ENCODE data around the gene FREM3. TPM values are rescaled to one million over a fixed set of nuclear protein-coding genes. Genes with fewer than 3 reads are reported as not detected.

FREM3 gene
- total and polyA plus RNA-seq, 12 donors = 0.01 to 0.25 (median 0.05) TPM; not detected in 6

- peaks cover 0 to 6% (median 0%) of the 10 kb centered on the region in 9 donors for H3K4me1 ChIP-seq
- no peak overlapping the region for H3K4me3 ChIP-seq
- no peaks in the 10 kb centered on the region for H3K27me3 ChIP-seq
- H3K36me3 ChIP-seq = no peaks in the 10 kb centered on the region
- ATAC-seq (peak in 1 of 8 donors; percentile 57), DNase-seq (no peak)
- H3K9me3 ChIP-seq = no peaks in the 10 kb centered on the region
- H3K27ac ChIP-seq = no peak overlapping the region
- TF ChIP-seq, protein P1, sequence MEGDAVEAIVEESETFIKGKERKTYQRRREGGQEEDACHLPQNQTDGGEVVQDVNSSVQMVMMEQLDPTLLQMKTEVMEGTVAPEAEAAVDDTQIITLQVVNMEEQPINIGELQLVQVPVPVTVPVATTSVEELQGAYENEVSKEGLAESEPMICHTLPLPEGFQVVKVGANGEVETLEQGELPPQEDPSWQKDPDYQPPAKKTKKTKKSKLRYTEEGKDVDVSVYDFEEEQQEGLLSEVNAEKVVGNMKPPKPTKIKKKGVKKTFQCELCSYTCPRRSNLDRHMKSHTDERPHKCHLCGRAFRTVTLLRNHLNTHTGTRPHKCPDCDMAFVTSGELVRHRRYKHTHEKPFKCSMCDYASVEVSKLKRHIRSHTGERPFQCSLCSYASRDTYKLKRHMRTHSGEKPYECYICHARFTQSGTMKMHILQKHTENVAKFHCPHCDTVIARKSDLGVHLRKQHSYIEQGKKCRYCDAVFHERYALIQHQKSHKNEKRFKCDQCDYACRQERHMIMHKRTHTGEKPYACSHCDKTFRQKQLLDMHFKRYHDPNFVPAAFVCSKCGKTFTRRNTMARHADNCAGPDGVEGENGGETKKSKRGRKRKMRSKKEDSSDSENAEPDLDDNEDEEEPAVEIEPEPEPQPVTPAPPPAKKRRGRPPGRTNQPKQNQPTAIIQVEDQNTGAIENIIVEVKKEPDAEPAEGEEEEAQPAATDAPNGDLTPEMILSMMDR (IDR thresholded peaks at IDR 0.05) = no peak
- 89 to 93% methylated on average over 1 of the region's 1 CpG for WGBS, 2 donors
- intact Hi-C loops (cut with DNase I) = no loop called here
Observed at GRCh38 chr4:143599827-143600226, 100.6 kb downstream of the FREM3 start.

GRCh38 chr4:143598816-143599215 lies 101.7 kb downstream of the FREM3 start:
- ATAC-seq = no peak
- TF ChIP-seq, protein P1 (IDR thresholded peaks at IDR 0.05) = no peak
- DNase-seq = no peak
- Histone ChIP-seq H3K4me1 (peaks cover 0 to 6% (median 0%) of the 10 kb centered on the region in 9 donors), H3K9me3 (no peaks in the 10 kb centered on the region), H3K27ac (no peak overlapping the region), H3K36me3 (no peaks in the 10 kb centered on the region), H3K4me3 (no peak overlapping the region), H3K27me3 (no peaks in the 10 kb centered on the region)
- intact Hi-C loops (cut with DNase I) = no loop called here

GRCh38 chr4:143597276-143597675 lies 103.2 kb downstream of the FREM3 start:
- Histone ChIP-seq H3K4me3 (no peak overlapping the region), H3K36me3 (no peaks in the 10 kb centered on the region), H3K27ac (no peak overlapping the region), H3K9me3 (peaks cover 0 to 3% (median 0%) of the 10 kb centered on the region in 11 donors), H3K4me1 (peaks cover 0 to 6% (median 0%) of the 10 kb centered on the region in 9 donors), H3K27me3 (no peaks in the 10 kb centered on the region)
- TF ChIP-seq, protein P1 (IDR thresholded peaks at IDR 0.05) = no peak
- no peak for ATAC-seq
- DNase-seq = no peak
- 74 to 76% methylated on average over 3 of the region's 3 CpGs for WGBS, 2 donors
- intact Hi-C loops (cut with DNase I) = no loop called here

DNA sequence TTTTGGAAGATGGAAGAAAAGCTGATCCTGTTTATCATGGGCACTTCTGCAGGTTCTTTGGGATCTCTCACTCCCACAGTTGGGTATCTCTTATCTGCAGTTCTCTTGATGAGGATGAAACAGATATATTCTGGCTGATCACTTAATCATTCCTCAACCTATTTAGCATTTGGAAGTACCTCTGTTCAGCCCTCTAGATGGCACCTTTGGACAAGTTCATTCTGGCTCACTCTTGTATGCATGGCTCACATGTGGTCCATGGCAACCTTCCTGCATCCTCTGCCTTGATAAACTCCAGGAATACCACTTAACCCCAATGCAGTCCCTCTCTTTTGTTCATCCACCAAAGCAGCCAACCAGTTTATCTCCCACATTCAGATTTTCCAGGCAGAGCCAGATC lies 112.8 kb downstream of the FREM3 start:
- Histone ChIP-seq H3K4me3 (no peak overlapping the region), H3K27ac (no peak overlapping the region), H3K9me3 (peaks cover 0 to 23% (median 0%) of the 10 kb centered on the region in 11 donors), H3K36me3 (no peaks in the 10 kb centered on the region), H3K4me1 (peaks cover 0 to 9% (median 0%) of the 10 kb centered on the region in 9 donors), H3K27me3 (no peaks in the 10 kb centered on the region)
- intact Hi-C loops (cut with DNase I) = no loop called here
- TF ChIP-seq, protein P1 (IDR thresholded peaks at IDR 0.05) = peak in 7 of 9 donors; percentile 16 to 42 (median 31)
- peak in 1 of 8 donors; percentile 48 for ATAC-seq
- no peak for DNase-seq

Measured in heart right ventricle (tissue), 16 donors.